ENCODE results near the gene PIK3CB.
A peak's percentile ranks its signal among the peaks of the same experiment; 100 is the strongest.
"Not testable (repeated sequence)": the region's sequence is repeated elsewhere in the genome, so short reads cannot be mapped to it uniquely, and the experiment has no call there.

The PIK3CB gene

DNA sequence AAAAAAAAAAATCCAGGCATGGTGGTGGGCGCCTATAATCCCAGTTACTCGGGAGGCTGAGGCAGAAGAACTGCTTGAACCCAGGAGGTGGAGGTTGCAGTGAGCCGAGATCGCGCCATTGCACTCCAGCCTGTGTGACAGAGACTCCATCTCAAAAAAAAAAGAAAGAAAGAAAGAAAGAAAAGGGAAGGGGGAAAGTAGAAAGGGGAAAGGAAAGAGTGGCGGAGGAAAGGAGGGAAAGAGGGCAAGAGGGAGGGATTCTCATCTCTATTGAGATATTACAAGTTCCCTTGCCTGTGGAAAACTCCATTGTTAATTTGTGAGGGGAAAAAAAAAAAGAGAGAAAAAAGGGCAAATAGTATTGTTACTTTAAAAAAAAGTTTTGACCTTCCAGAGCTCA, 32.5 kb downstream of the PIK3CB start:
- DNase-seq, result not testable (repeated sequence)

GRCh38 chr3:138801792-138802191, 32.9 kb downstream of the PIK3CB start:
- DNase-seq, result no peak

GRCh38 chr3:138800248-138800647, 34.5 kb downstream of the PIK3CB start:
- DNase-seq, result no peak

GRCh38 chr3:138799822-138800221, 34.9 kb downstream of the PIK3CB start:
- no peak for DNase-seq

GRCh38 chr3:138797508-138798038, 37.2 kb downstream of the PIK3CB start:
- DNase-seq, result peak in 1 of 5 donors; percentile 17

- no peak for DNase-seq
Observed at GRCh38 chr3:138796761-138797160, 38.0 kb downstream of the PIK3CB start.

DNA sequence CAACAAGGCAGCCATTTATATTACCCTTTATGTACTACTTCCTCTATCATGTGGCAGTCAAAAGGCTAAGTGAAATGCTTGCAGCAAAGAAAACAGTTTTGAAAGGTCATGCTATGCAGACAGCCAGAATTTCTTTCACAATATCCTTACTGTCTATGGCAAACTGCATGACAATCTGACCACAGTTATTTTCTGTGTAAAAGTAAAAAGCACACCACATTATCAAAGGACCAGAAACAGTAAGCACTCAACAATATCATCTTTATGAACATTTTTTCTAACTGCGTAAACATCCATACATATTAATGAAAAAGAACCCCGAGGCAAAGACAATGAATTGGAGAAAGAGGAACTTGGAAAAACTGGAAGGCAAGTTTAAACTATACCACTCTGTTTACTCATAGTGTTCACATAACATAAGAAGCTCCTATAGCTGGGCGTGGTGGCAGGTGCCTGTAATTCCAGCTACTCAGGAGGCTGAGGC, 47.9 kb downstream of the PIK3CB start:
- DNase-seq, result no peak

- no peak for DNase-seq
Observed at GRCh38 chr3:138785951-138786350, 48.8 kb downstream of the PIK3CB start.

- DNase-seq, result not testable (repeated sequence)
Observed at GRCh38 chr3:138785362-138785857, 49.3 kb downstream of the PIK3CB start.

DNA sequence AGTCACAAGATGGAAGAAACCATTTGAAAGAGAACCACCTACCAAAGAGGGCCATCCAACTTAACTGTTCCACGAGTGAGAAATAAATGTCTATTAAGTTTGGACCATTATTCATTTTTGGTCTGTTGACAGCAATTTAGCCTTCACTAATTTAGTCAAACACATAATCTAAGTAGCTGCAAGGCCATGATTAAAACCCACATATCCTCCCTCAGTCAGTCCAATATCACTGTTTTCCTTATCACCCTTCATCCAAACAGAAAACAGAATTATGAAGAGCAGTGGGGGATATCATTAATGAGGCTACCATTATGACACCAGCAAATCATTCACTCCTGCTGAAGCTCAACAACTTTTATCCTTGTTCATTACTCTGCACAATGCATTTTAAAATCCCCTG, 52.0 kb downstream of the PIK3CB start:
- no peak for DNase-seq

GRCh38 chr3:138781012-138781470, 53.7 kb downstream of the PIK3CB start:
- DNase-seq, result peak; percentile 31 to 84 (median 48)

- DNase-seq, result no peak
Observed at GRCh38 chr3:138778643-138779042, 56.1 kb downstream of the PIK3CB start.

- DNase-seq, result no peak
Observed at GRCh38 chr3:138776961-138777360, 57.8 kb downstream of the PIK3CB start.

DNA sequence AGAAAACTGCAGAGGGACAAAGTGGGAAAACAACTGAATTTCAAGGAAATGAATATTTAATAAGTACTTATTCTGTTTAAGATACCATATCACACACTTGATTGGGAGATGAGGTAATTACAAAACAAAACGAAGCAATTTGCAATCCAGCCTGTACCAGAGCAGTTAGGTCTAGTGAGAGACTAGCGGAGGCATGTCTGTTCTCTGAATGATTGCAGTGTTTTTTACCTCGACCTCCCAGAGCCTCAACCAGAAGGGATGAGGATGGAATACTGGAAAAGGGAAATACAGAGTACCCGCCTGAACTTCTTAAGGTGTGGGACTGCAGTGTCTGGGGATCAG, 59.5 kb downstream of the PIK3CB start:
- no peak for DNase-seq

DNA sequence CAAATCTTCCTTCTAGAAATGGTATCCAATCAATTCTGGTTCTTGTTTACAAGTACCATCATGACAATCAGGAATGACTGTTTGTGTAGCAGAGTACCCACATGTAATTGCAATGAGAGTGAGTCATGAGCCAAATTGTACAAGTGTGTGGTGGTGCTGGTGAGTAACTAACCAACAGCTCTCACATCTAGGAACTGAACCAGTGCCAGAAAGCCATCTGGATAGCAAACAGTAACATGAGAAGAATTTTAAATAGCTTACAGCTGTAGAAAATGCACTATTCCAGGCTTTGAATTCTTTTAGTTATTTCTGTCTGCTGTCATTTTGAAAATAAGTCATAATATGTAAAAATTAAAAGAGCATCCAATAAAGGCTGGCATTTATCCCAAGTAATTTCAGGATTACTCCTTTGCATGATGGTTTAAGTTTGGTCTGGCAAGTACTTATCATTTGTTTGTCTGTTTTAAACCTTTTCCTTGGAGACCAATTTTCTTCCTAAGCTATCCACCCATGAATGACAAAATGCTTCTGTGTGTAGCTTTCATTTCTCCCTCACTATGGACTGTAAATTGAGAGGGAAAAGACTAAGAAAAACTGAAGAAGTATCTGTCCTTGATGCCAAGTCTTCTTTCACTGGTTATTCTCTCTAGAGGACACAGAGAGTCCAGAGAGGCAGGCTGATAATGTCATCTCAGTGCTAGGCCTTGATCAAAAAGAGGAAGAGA, 60.0 kb downstream of the PIK3CB start:
- DNase-seq, result peak in 1 of 5 donors; percentile 48

DNA sequence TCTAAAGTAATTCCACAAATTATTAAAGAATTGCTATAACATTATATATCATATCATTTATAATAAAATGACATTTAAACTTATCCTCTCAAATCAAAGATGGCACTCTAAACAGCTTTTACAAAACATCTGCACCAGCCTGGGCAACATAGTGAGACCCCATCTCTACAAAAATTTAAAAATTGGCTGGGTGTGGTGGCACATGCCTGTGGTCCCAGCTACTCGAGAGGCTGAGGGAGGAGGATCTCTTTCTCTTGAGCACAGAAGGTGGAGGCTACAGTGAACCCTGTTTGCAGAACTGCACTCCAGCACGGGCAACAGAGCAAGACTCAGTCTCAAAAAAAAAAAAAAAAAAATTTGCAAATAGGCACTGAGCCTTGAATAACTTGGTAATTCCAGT, 63.1 kb downstream of the PIK3CB start:
- no peak for DNase-seq

- no peak for DNase-seq
Observed at GRCh38 chr3:138769616-138770015, 65.1 kb downstream of the PIK3CB start.

DNA sequence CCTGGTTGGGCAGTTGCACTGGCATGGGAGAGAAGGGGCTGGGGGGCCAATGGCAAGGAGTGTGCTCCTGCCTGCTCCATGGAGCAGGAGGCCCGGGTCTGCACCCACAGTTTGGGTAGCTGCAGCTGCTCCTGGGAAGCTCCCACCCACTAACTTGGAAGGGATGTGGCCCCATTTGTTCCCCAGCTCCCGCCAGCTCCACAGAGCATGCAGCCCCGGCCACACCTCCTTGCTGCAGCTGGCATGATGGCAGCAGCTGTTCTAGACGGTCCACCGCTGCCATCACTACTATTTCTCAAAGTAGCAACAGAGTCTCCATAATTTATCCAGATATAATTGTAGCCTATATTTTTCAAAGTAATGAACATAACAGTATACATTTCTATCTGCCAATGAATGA, 65.8 kb downstream of the PIK3CB start:
- no peak for DNase-seq

GRCh38 chr3:138768125-138768524, 66.6 kb downstream of the PIK3CB start:
- no peak for DNase-seq

- DNase-seq, result no peak
Observed at GRCh38 chr3:138767498-138768104, 67.1 kb downstream of the PIK3CB start.

- DNase-seq, result peak in 1 of 5 donors; percentile 36
Observed at GRCh38 chr3:138761002-138761401, 73.7 kb downstream of the PIK3CB start.

DNA sequence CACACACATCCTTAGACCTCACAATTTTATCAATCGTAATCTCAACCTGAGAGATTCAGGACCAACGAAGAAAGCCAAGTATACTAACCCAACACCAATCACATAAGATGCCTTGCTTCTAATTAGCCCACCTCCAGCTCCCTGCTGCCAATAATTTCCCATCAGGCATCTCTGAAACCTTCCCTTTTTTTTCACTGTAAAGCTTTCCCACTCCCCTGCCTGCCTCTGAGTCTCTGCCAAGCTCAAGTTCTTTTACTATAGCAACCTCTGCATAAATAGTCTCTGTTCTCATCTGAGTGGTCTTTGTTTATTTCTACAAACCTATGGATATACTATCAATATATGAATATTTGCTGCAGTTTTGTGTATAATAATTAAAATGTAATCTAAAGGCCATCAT, 86.5 kb downstream of the PIK3CB start:
- DNase-seq, result no peak

- no peak for DNase-seq
Observed at GRCh38 chr3:138747225-138747624, 87.5 kb downstream of the PIK3CB start.

GRCh38 chr3:138740072-138740471, 94.7 kb downstream of the PIK3CB start:
- peak in 1 of 5 donors; percentile 46 for DNase-seq
